H1 (cell line): ENCODE data around the gene PPP1R1C. TPM values are rescaled to one million over a fixed set of nuclear protein-coding genes. Genes with fewer than 3 reads are reported as not detected.

Experiments used
- CTCF ChIA-PET: fragments of 300-600 bp; sonication (Branson Sonifier 250); formaldehyde crosslinking; loops from one replicate; lab custom pipeline; 2021; ENCODE audit not compliant: partially characterized antibody; lab: Charles Lee
- POLR2A ChIA-PET: fragments of 300-600 bp; sonication (Branson Sonifier 250); formaldehyde crosslinking; loops from one replicate; lab custom pipeline; 2021; ENCODE audit warnings: inconsistent platforms; ENCODE audit not compliant: partially characterized antibody; lab: Charles Lee
- DNase-seq, 2 experiments: peaks; one replicate each; pipeline versions ENCODE4 v3.0.0 to v3.0.0-alpha.2; 2010 to 2022; ENCODE audit warnings: low spot score in 2 of 2, low read depth in 1 of 2, mixed read lengths in 1 of 2
- FAIRE-seq: peaks from 2 replicates; lab custom pipeline; 2011; peaks lifted over from hg19 to GRCh38; lab: Jason Lieb, UNC
- H2AFZ ChIP-seq: 2 replicates; pipeline ENCODE4 v1.8.1; 2012; ENCODE audit warnings: low read length, inconsistent platforms
- H2AK5ac ChIP-seq: 2 replicates; pipeline ENCODE4 v1.6.1; 2013; ENCODE audit warnings: low read depth, low read length
- H2BK120ac ChIP-seq: replicated peaks from 2 replicates; pipeline ENCODE3; 2013; ENCODE audit warnings: low read depth, low read length, inconsistent platforms
- H2BK12ac ChIP-seq: 2 replicates; pipeline ENCODE4 v1.6.1; 2013; ENCODE audit warnings: low read depth, low read length
- H2BK15ac ChIP-seq: 2 replicates; pipeline ENCODE4 v1.6.1; 2013; ENCODE audit warnings: low read length
- H2BK20ac ChIP-seq: 2 replicates; pipeline ENCODE4 v1.6.1; 2013; ENCODE audit warnings: low read length
- H2BK5ac ChIP-seq: 2 replicates; pipeline ENCODE4 v1.6.1; 2013; ENCODE audit warnings: low read depth, low read length
- H3K14ac ChIP-seq: 2 replicates; pipeline ENCODE4 v1.6.1; 2013; ENCODE audit warnings: inconsistent platforms; ENCODE audit not compliant: insufficient read length
- H3K18ac ChIP-seq: 2 replicates; pipeline ENCODE4 v1.6.1; 2013; ENCODE audit warnings: low read length; ENCODE audit errors: extremely low read depth
- H3K23ac ChIP-seq: 2 replicates; pipeline ENCODE4 v1.6.1; 2013; ENCODE audit warnings: inconsistent platforms; ENCODE audit not compliant: insufficient read length
- H3K23me2 ChIP-seq: 2 replicates; pipeline ENCODE4 v1.6.1; 2013; ENCODE audit warnings: low read depth, low read length
- H3K27ac ChIP-seq: 2 replicates; pipeline ENCODE4 v1.6.1; 2011; ENCODE audit warnings: low read depth, low read length, inconsistent platforms
- H3K27me3 ChIP-seq, 4 experiments: replicated peaks in 1 of 4; 1 replicate in 1 of 4; 2 replicates in 3 of 4; pipeline versions ENCODE4 v1.6.1 to v1.8.1; 2011 to 2013; ENCODE audit warnings: low read length in 3 of 4, mild to moderate bottlenecking in 3 of 4, inconsistent platforms in 2 of 4, mixed read lengths in 2 of 4, moderate library complexity in 1 of 4; ENCODE audit not compliant: control insufficient read depth in 3 of 4, insufficient read depth in 3 of 4; ENCODE audit errors: extremely low read depth in 1 of 4
- H3K36me3 ChIP-seq, 4 experiments: 2 replicates each; pipeline versions ENCODE4 v1.6.1 to v1.8.1; 2011 to 2013; ENCODE audit warnings: mild to moderate bottlenecking in 4 of 4, low read length in 3 of 4, moderate library complexity in 2 of 4, control low read depth in 1 of 4, inconsistent platforms in 1 of 4; ENCODE audit not compliant: insufficient read depth in 4 of 4, control insufficient read depth in 2 of 4
- H3K4ac ChIP-seq: replicated peaks from 2 replicates; pipeline ENCODE3; 2013; ENCODE audit warnings: low read length, low read depth, mixed read lengths, inconsistent platforms; ENCODE audit not compliant: insufficient read length
- H3K4me1 ChIP-seq, 4 experiments: replicated peaks in 1 of 4; 1 replicate in 1 of 4; 2 replicates in 3 of 4; pipeline versions ENCODE4 v1.6.1 to v1.8.1; 2011 to 2013; ENCODE audit warnings: low read length in 3 of 4, inconsistent platforms in 2 of 4, mixed read lengths in 1 of 4; ENCODE audit not compliant: insufficient read depth in 4 of 4, control insufficient read depth in 3 of 4
- H3K4me2 ChIP-seq, 2 experiments: 2 replicates each; pipeline versions ENCODE4 v1.6.1 to v1.8.1; 2011 to 2013; ENCODE audit warnings: low read depth in 2 of 2, low read length in 2 of 2, control low read depth in 1 of 2, inconsistent platforms in 1 of 2, mild to moderate bottlenecking in 1 of 2; ENCODE audit not compliant: insufficient read depth in 1 of 2
- H3K4me3 ChIP-seq, 4 experiments: fragments of 200-600, 300-600 bp in 1 of 4; sonication (generic), shearing (Covaris generic), sonication (Bioruptor Twin) in 1 of 4; 2 replicates each; pipeline versions ENCODE4 v1.5.1 to v1.8.1; 2011 to 2016; ENCODE audit warnings: low read length in 4 of 4, low read depth in 3 of 4, control low read depth in 2 of 4, inconsistent platforms in 2 of 4, mild to moderate bottlenecking in 2 of 4, mixed read lengths in 1 of 4, moderate library complexity in 1 of 4; ENCODE audit not compliant: insufficient read depth in 2 of 4; ENCODE audit errors: extremely low read depth in 1 of 4
- H3K56ac ChIP-seq: replicated peaks from 2 replicates; pipeline ENCODE3; 2013; ENCODE audit warnings: low read depth, mild to moderate bottlenecking, mixed read lengths, low read length, inconsistent platforms; ENCODE audit not compliant: insufficient read length
- H3K79me1 ChIP-seq: 2 replicates; pipeline ENCODE4 v1.6.1; 2013; ENCODE audit warnings: low read depth, low read length, control low read depth
- H3K79me2 ChIP-seq, 2 experiments: 2 replicates each; pipeline versions ENCODE4 v1.6.1 to v1.8.1; 2012 to 2013; ENCODE audit warnings: low read length in 2 of 2, mild to moderate bottlenecking in 2 of 2, inconsistent platforms in 1 of 2; ENCODE audit not compliant: insufficient read depth in 2 of 2, control insufficient read depth in 1 of 2
- H3K9ac ChIP-seq, 4 experiments: replicated peaks in 1 of 4; 1 replicate in 1 of 4; 2 replicates in 3 of 4; pipeline versions ENCODE4 v1.6.1 to v1.8.1; 2011 to 2013; ENCODE audit warnings: low read depth in 3 of 4, low read length in 3 of 4, control low read depth in 2 of 4, mild to moderate bottlenecking in 2 of 4, moderate library complexity in 2 of 4, inconsistent platforms in 1 of 4; ENCODE audit errors: extremely low read depth in 1 of 4
- H3K9me3 ChIP-seq, 2 experiments: 2 replicates each; pipeline versions ENCODE4 v1.6.1 to v1.8.1; 2012 to 2013; ENCODE audit warnings: mild to moderate bottlenecking in 2 of 2, moderate library complexity in 2 of 2, control low read depth in 1 of 2, inconsistent platforms in 1 of 2, low read depth in 1 of 2, low read length in 1 of 2, mixed read lengths in 1 of 2; ENCODE audit not compliant: insufficient read depth in 2 of 2
- H4K20me1 ChIP-seq, 2 experiments: replicated peaks in 1 of 2; 2 replicates each; pipeline versions ENCODE3 to v1.8.1; 2011 to 2013; ENCODE audit warnings: inconsistent platforms in 2 of 2, low read length in 2 of 2, mild to moderate bottlenecking in 1 of 2; ENCODE audit not compliant: insufficient read depth in 2 of 2, control insufficient read depth in 1 of 2
- H4K5ac ChIP-seq: 2 replicates; pipeline ENCODE4 v1.6.1; 2013; ENCODE audit warnings: low read length, low read depth, mixed read lengths, inconsistent platforms; ENCODE audit not compliant: insufficient read length
- H4K8ac ChIP-seq: 2 replicates; pipeline ENCODE4 v1.8.0; 2013; ENCODE audit warnings: mild to moderate bottlenecking, moderate library complexity, low read length, inconsistent platforms; ENCODE audit not compliant: insufficient read depth; ENCODE audit errors: extremely low read depth
- H4K91ac ChIP-seq: replicated peaks from 2 replicates; pipeline ENCODE3; 2013; ENCODE audit warnings: low read length, mixed read lengths, inconsistent platforms; ENCODE audit not compliant: insufficient read length
- ATF3 ChIP-seq: IDR thresholded peaks from 2 replicates; pipeline ENCODE4 v1.6.1; 2011; ENCODE audit warnings: low read depth, mild to moderate bottlenecking, low read length; ENCODE audit not compliant: insufficient read depth
- BRCA1 ChIP-seq: IDR thresholded peaks from 2 replicates; pipeline ENCODE4 v1.6.1; 2012; ENCODE audit warnings: low read depth, low read length, improper control_type of control experiment
- FOSL1 ChIP-seq: IDR thresholded peaks from 2 replicates; pipeline ENCODE4 v1.6.1; 2011; ENCODE audit warnings: mild to moderate bottlenecking, low read depth, low read length, moderate library complexity; ENCODE audit not compliant: insufficient read depth
- GABPA ChIP-seq: IDR thresholded peaks from 2 replicates; pipeline ENCODE4 v1.6.1; 2011; ENCODE audit warnings: mild to moderate bottlenecking, low read length, moderate library complexity, borderline replicate concordance; ENCODE audit not compliant: insufficient read depth
- HDAC6 ChIP-seq: IDR thresholded peaks from one replicate; pipeline ENCODE4 v1.7.1; 2012; ENCODE audit warnings: low read depth, mild to moderate bottlenecking, inconsistent platforms, low read length, moderate library complexity
- RAD21 ChIP-seq, 2 experiments: IDR thresholded peaks in 1 of 2; conservative IDR thresholded peaks in 1 of 2; 2 replicates each; pipeline ENCODE4 v1.6.1; 2011; ENCODE audit warnings: low read depth in 2 of 2, low read length in 2 of 2, improper control_type of control experiment in 1 of 2, inconsistent platforms in 1 of 2, mild to moderate bottlenecking in 1 of 2, moderate library complexity in 1 of 2
- RBBP5 ChIP-seq: IDR thresholded peaks from 2 replicates; pipeline ENCODE4 v1.7.1; 2012; ENCODE audit warnings: low read depth, mild to moderate bottlenecking, inconsistent platforms, low read length, moderate library complexity, borderline replicate concordance
- SP1 ChIP-seq: IDR thresholded peaks from 2 replicates; pipeline ENCODE4 v1.6.1; 2011; ENCODE audit warnings: low read depth, low read length
- SUZ12 ChIP-seq: fragments of 200-600 bp; sonication (generic); IDR thresholded peaks from 2 replicates; pipeline ENCODE4 v1.6.1; 2012; ENCODE audit warnings: mild to moderate bottlenecking, inconsistent platforms, low read length, moderate library complexity, mixed read lengths
- WGBS, 2 experiments: shearing (Covaris generic) in 1 of 2; methylation state at CpG; one replicate each; pipeline versions ENCODE4 v1.1.6 to v1.1.7; 2013 to 2015; ENCODE audit warnings: low lambda C conversion rate in 2 of 2, mixed read lengths in 2 of 2, inconsistent platforms in 1 of 2, low coverage in 1 of 2, missing lambda C conversion rate in 1 of 2; ENCODE audit not compliant: insufficient replicate concordance in 2 of 2, insufficient coverage in 1 of 2, insufficient read length in 1 of 2; ENCODE audit errors: extremely low coverage in 1 of 2, missing lambda C conversion rate in 1 of 2; 5-methylcytosine and 5-hydroxymethylcytosine counted together
- polyA plus RNA-seq, 7 experiments: library from polyadenylated mRNA; depleted of rRNA in 3 of 7; stranded (reverse) in 5 of 7; unstranded in 2 of 7; fragments of >200 nt in 5 of 7; fragments of 200-250 nt in 2 of 7; gene quantifications; 1 replicate in 5 of 7; 2 replicates in 1 of 7; 4 replicates in 1 of 7; pipeline versions ENCODE4 v1.2.1 to v1.2.3, GENCODE V29; 2011 to 2013; ENCODE audit warnings: missing spikeins in 2 of 7, mixed read lengths in 2 of 7
- total RNA-seq: library from RNA; stranded (reverse); fragmentation: NEBNext Ultra II Directional; extraction: Animal tissue kit (Norgen Biotek cat#: 25700); gene quantifications from 2 replicates; pipeline ENCODE4 v1.2.1, GENCODE V29; 2021

Gene PPP1R1C
- total and polyA plus RNA-seq, 2 of the 8 experiments (the other 6 are each of a cell fraction or from before 2014, with no cell fraction given), result 1.3 to 5.3 TPM

GRCh38 chr2:182064019-182064778 lies 78.5 kb downstream of the PPP1R1C start:
- no peak overlapping the region for H3K56ac ChIP-seq
- DNase-seq (no peak), FAIRE-seq (no peak)
- no peak overlapping the region for H3K23ac ChIP-seq
- H2BK5ac ChIP-seq, result no peak overlapping the region
- no peak overlapping the region for H3K4me3 ChIP-seq
- no peak overlapping the region for H2BK20ac ChIP-seq
- no peak overlapping the region for H3K4me2 ChIP-seq
- H3K36me3 ChIP-seq, result no peaks in the 10 kb centered on the region
- no peak overlapping the region for H4K91ac ChIP-seq
- no peaks in the 10 kb centered on the region for H4K20me1 ChIP-seq
- ChIA-PET POLR2A (interaction anchor here (1.5 kb wide), 1 partner anchor 13 kb away, joined by 6 read pairs; no protein-coding TSS in a partner anchor), CTCF (interaction anchor here (0.5 to 3.7 kb wide), 5 partner anchors 9 to 595 kb away, joined by 3 to 30 read pairs (median 3); no protein-coding TSS in a partner anchor)
- 87% methylated on average over 3 of the region's 3 CpGs; no CpG with 5 or more reads in 1 of the 2 experiments for WGBS, 2 experiments
- no peak overlapping the region for H2BK120ac ChIP-seq
- no peak overlapping the region for H4K8ac ChIP-seq
- H3K14ac ChIP-seq, result no peak overlapping the region
- H3K23me2 ChIP-seq, result no peaks in the 10 kb centered on the region
- H3K9me3 ChIP-seq, result no peaks in the 10 kb centered on the region
- H3K4ac ChIP-seq, result no peak overlapping the region
- no peak overlapping the region for H2BK15ac ChIP-seq
- no peak overlapping the region for H4K5ac ChIP-seq
- H3K4me1 ChIP-seq, result peaks cover 0 to 6% (median 2%) of the 10 kb centered on the region in 4 experiments; a peak in 2 of 7 replicates
- no peak overlapping the region for H3K18ac ChIP-seq
- H3K27ac ChIP-seq, result no peak overlapping the region
- no peak overlapping the region for H2AK5ac ChIP-seq
- no peak overlapping the region for H2BK12ac ChIP-seq
- no peaks in the 10 kb centered on the region for H3K79me1 ChIP-seq
- no peaks in the 10 kb centered on the region for H3K79me2 ChIP-seq
- no peak overlapping the region for H2AFZ ChIP-seq
- H3K27me3 ChIP-seq, result no peaks in the 10 kb centered on the region
- no peak overlapping the region for H3K9ac ChIP-seq
- TF ChIP-seq HDAC6 (no peak), ATF3 (no peak), GABPA (no peak), SUZ12 (no peak), RBBP5 (no peak), SP1 (no peak), BRCA1 (no peak), RAD21 (IDR thresholded peaks at IDR 0.05 in 1 of 2, conservative IDR thresholded peaks at IDR 0.05 in 1 of 2; ENCODE audit: low read depth in 2 of 2, low read length in 2 of 2) (no peak), FOSL1 (no peak)
